Measurements from ENCODE around the gene STIP1. TPM values are rescaled to one million over a fixed set of nuclear protein-coding genes. Genes with fewer than 3 reads are reported as not detected.
"Not testable (repeated sequence)": the region's sequence is repeated elsewhere in the genome, so short reads cannot be mapped to it uniquely, and the experiment has no call there.

Gene STIP1
- total and polyA plus RNA-seq, 2 experiments from 2014 or later = 231 to 240 TPM

DNA sequence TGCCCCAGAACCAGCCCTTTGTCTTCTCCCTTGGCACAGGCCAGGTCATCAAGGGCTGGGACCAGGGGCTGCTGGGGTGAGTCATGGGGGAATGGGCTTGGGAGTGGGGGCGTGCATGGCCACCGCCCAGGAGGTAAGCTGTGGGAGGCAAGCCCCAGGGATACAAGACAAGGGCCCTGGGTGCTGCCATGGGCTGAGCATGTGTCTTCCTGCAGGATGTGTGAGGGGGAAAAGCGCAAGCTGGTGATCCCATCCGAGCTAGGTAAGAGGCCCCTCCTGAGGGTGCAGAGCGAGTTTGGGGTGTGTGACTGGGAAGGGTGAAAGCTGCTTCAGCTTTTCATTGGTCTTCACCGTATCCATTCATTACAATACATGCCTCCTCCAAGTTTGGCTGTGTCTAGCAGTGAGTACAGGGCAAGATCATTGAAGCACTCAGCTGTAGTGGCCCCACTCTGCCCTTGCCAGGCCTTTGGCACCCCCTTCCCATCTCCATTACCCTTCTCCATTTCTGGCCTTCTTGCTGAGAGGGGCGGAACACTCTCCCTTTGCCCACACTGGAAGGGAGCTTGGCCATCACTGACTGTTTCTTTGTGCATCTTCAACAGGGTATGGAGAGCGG lies 57.4 kb downstream of the STIP1 start:
- Histone ChIP-seq H3K27me3 (no peaks in the 10 kb centered on the region), H3K4me1 (ENCODE audit: low read depth) (peaks cover 11% of the 10 kb centered on the region), H3K27ac (no peak overlapping the region), H3K36me3 (peaks cover 1% of the 10 kb centered on the region), H3K4me3 (no peak overlapping the region), H3K9me3 (ENCODE audit: low read depth) (no peaks in the 10 kb centered on the region)
- TF ChIP-seq, protein P1, sequence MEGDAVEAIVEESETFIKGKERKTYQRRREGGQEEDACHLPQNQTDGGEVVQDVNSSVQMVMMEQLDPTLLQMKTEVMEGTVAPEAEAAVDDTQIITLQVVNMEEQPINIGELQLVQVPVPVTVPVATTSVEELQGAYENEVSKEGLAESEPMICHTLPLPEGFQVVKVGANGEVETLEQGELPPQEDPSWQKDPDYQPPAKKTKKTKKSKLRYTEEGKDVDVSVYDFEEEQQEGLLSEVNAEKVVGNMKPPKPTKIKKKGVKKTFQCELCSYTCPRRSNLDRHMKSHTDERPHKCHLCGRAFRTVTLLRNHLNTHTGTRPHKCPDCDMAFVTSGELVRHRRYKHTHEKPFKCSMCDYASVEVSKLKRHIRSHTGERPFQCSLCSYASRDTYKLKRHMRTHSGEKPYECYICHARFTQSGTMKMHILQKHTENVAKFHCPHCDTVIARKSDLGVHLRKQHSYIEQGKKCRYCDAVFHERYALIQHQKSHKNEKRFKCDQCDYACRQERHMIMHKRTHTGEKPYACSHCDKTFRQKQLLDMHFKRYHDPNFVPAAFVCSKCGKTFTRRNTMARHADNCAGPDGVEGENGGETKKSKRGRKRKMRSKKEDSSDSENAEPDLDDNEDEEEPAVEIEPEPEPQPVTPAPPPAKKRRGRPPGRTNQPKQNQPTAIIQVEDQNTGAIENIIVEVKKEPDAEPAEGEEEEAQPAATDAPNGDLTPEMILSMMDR (IDR thresholded peaks at IDR 0.05; ENCODE audit: low read depth, low read length) = no peak
- DNase-seq (ENCODE audit: low read depth in 1 of 2, low spot score in 1 of 2) = no peak

DNA sequence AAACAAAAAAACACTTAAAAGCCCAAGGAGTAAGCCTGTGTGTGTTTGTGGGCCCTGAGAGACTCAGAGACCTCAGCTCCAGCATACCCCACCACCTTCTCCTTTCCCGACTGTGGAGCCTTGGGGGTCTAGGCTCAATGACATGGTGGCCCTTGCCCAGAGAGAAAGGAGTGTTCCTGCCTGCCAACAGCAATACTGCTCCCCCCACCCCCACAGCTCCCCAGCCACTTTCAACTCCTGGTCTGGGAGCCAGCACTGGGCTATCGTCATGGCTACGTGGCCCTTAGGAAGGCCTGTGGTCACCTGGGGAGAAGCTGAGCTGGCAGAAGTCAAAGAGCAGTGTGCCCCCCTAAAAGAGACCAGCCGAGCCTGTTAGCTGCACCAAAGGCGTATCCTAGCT lies 58.1 kb downstream of the STIP1 start:
- Histone ChIP-seq H3K27ac (no peak overlapping the region), H3K4me3 (no peak overlapping the region), H3K4me1 (ENCODE audit: low read depth) (peaks cover 11% of the 10 kb centered on the region), H3K36me3 (no peaks in the 10 kb centered on the region), H3K9me3 (ENCODE audit: low read depth) (no peaks in the 10 kb centered on the region), H3K27me3 (no peaks in the 10 kb centered on the region)
- TF ChIP-seq, protein P1 (IDR thresholded peaks at IDR 0.05; ENCODE audit: low read depth, low read length) = no peak
- no peak for DNase-seq (ENCODE audit: low read depth in 1 of 2, low spot score in 1 of 2)

DNA sequence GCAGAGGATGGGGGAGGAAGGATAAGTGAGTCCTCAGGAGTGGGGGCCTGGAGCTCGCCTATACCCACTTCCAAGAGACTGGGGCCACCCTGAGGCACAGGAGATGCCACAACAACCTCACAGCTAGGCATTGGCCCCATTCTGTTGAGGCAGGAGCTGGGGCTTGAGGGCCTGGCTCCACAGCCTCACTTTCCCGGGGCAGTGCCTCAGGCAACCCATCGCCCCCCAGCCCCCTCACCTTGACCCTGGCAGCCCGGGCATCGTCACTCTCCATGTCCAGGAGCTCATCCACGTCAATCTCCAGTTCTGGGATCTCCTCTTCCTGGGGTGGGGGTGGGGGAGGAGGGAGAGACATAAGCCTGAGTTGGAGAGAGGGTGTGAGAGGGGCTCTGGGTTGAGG lies 59.0 kb downstream of the STIP1 start:
- no peak for DNase-seq (ENCODE audit: low read depth in 1 of 2, low spot score in 1 of 2)
- Histone ChIP-seq H3K4me3 (no peak overlapping the region), H3K9me3 (ENCODE audit: low read depth) (no peaks in the 10 kb centered on the region), H3K36me3 (no peaks in the 10 kb centered on the region), H3K27ac (peak overlapping the region; percentile 26), H3K27me3 (no peaks in the 10 kb centered on the region), H3K4me1 (ENCODE audit: low read depth) (peaks cover 9% of the 10 kb centered on the region)
- TF ChIP-seq, protein P1 (IDR thresholded peaks at IDR 0.05; ENCODE audit: low read depth, low read length) = no peak

DNA sequence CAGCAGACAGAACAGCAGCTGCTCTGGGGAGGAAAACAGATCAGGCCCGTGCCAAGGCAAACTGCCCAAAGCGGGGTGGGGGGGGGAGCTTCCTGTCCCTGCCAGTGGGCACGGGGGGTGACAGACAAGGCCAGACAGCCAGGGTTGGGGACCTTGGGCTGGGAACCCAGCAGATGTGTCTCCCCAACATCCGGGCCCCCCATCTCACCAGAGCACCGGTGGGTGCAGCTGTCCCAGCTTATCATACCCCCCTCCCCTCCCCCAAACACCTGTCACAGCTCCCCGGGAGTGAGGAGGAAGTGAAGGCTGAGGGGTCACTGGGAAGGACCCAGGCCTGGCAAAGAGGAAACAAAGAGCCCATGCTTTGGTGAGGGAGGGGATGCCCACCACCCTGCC lies 59.4 kb downstream of the STIP1 start:
- no peaks in the 10 kb centered on the region for H3K27me3 ChIP-seq
- peak overlapping the region; percentile 48 for H3K4me3 ChIP-seq
- TF ChIP-seq, protein P1 (IDR thresholded peaks at IDR 0.05; ENCODE audit: low read depth, low read length) = no peak
- H3K9me3 ChIP-seq (ENCODE audit: low read depth) = no peaks in the 10 kb centered on the region
- H3K36me3 ChIP-seq = no peaks in the 10 kb centered on the region
- H3K27ac ChIP-seq = peak overlapping the region; percentile 26
- no peak for DNase-seq (ENCODE audit: low read depth in 1 of 2, low spot score in 1 of 2)
- peaks cover 5% of the 10 kb centered on the region for H3K4me1 ChIP-seq (ENCODE audit: low read depth)

DNA sequence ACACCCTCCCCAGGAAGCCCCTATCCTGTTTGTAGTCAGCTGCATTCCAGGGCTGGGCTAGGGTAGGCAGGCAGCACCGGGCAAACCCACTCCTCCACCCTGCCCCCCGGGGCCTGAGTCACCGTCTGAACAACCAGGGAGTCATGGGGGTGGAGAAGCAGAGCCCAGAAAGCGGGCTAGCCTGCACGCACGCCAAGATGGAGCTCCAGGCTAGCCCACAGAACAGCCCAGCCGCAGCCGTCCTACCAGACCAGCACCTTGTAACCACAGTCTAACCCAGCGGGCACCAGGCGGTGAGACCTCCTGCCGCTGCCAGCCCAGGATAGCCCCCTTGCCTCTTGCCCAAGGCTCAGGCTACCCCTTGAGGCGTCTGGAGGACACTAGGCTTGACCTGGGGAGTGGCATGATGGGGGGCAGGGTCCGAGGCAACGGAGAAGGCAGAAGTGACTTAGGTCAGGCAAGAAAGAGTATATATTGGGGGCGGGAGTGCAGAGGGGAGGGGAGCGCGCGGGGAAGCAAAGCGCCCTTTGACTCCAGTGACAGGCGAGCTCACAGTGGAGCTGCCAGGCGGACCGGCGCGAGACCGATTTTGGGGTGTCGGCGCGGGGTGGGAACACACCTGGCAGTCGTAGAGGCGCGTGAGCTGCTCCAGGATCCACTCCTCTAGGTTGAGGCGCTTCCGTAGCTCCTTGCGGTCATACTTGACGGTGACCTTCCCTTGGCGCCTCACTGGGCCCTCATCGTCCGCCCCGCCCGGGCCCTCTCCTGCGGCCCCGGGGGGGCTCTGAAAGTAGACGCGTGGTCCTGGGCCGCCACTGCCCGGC lies 60.0 kb downstream of the STIP1 start:
- peak overlapping the region; percentile 38 for H3K27ac ChIP-seq

DNA sequence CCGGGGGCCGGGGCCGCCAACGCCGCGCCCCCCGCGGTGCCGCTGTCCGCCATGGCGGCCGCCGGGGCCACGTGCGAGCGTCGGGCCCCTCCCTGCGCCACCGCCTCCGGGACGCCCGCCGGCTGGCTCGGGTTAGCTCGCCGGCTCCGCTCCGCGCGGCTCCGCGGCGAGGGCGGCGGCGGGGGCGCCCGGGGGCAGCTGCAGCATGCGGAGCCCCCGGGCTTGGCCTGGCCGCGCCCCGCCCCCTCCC lies 60.6 kb downstream of the STIP1 start:
- DNase-seq (ENCODE audit: low read depth in 1 of 2, low spot score in 1 of 2); H3K27ac ChIP-seq; H3K36me3 ChIP-seq; H3K27me3 ChIP-seq; H3K9me3 ChIP-seq (ENCODE audit: low read depth); H3K4me1 ChIP-seq (ENCODE audit: low read depth): not testable (repeated sequence)
- H3K4me3 ChIP-seq = peak overlapping the region; percentile 48

More for the DNA sequence above, 60.0 kb downstream of the STIP1 start:
- peak overlapping the region; percentile 48 for H3K4me3 ChIP-seq
- TF ChIP-seq, protein P1 (IDR thresholded peaks at IDR 0.05; ENCODE audit: low read depth, low read length) = no peak
- no peaks in the 10 kb centered on the region for H3K36me3 ChIP-seq
- H3K4me1 ChIP-seq (ENCODE audit: low read depth) = peaks cover 5% of the 10 kb centered on the region
- H3K27me3 ChIP-seq = no peaks in the 10 kb centered on the region
- peak in 1 of 2 donors; percentile 79 for DNase-seq (ENCODE audit: low read depth in 1 of 2, low spot score in 1 of 2)
- H3K9me3 ChIP-seq (ENCODE audit: low read depth) = no peaks in the 10 kb centered on the region
